ENCODE data around the gene TBX3.

TBX3 gene

GRCh38 chr12:114697741-114698565, 14.0 kb upstream of the TBX3 start:
- DNase-seq = no peak
- intact Hi-C loops (cut with DNase I) = no loop called here

GRCh38 chr12:114697243-114697716, 13.3 kb upstream of the TBX3 start:
- intact Hi-C loops (cut with DNase I) = no loop called here
- no peak for DNase-seq

- DNase-seq = no peak
- intact Hi-C loops (cut with DNase I) = no loop called here
Measured at GRCh38 chr12:114696443-114697242, 12.7 kb upstream of the TBX3 start.

GRCh38 chr12:114695305-114695592, 11.3 kb upstream of the TBX3 start:
- no peak for DNase-seq
- intact Hi-C loops (cut with DNase I) = no loop called here

GRCh38 chr12:114694436-114695304, 10.7 kb upstream of the TBX3 start:
- intact Hi-C loops (cut with DNase I) = no loop called here
- DNase-seq = no peak

- intact Hi-C loops (cut with DNase I) = no loop called here
- DNase-seq = no peak
Measured at GRCh38 chr12:114693532-114693931, 9.6 kb upstream of the TBX3 start.

GRCh38 chr12:114693059-114693531, 9.1 kb upstream of the TBX3 start:
- no peak for DNase-seq
- intact Hi-C loops (cut with DNase I) = no loop called here

- intact Hi-C loops (cut with DNase I) = no loop called here
- DNase-seq = no peak
Measured at GRCh38 chr12:114692186-114693058, 8.4 kb upstream of the TBX3 start.

- DNase-seq = no peak
- intact Hi-C loops (cut with DNase I) = no loop called here
Measured at GRCh38 chr12:114691763-114692185, 7.8 kb upstream of the TBX3 start.

GRCh38 chr12:114691196-114691595, 7.2 kb upstream of the TBX3 start:
- intact Hi-C loops (cut with DNase I) = no loop called here
- DNase-seq = no peak

GRCh38 chr12:114690267-114691135, 6.5 kb upstream of the TBX3 start:
- intact Hi-C loops (cut with DNase I) = no loop called here
- DNase-seq = no peak

GRCh38 chr12:114689075-114689994, 5.4 kb upstream of the TBX3 start:
- intact Hi-C loops (cut with DNase I) = loop anchor here (10.0 kb wide), 1 partner anchor 285 kb away; the partner anchor contains the start of gene TBX5
- no peak for DNase-seq

GRCh38 chr12:114688256-114688845, 4.4 kb upstream of the TBX3 start:
- DNase-seq = no peak
- intact Hi-C loops (cut with DNase I) = loop anchor here (10.0 kb wide), 1 partner anchor 284 kb away; the partner anchor contains the start of gene TBX5

- no peak for DNase-seq
- intact Hi-C loops (cut with DNase I) = loop anchor here (10.0 kb wide), 1 partner anchor 283 kb away; the partner anchor contains the start of gene TBX5
Measured at GRCh38 chr12:114687802-114688201, 3.8 kb upstream of the TBX3 start.

GRCh38 chr12:114686773-114687500, 3.0 kb upstream of the TBX3 start:
- intact Hi-C loops (cut with DNase I) = loop anchor here (10.0 kb wide), 1 partner anchor 282 kb away; the partner anchor contains the start of gene TBX5
- no peak for DNase-seq
